PC-3 (cell line): ENCODE measurements around the gene TMEM14A.

ENCODE experiments used
- EZH2 ChIP-seq: fragments of 300-600 bp; sonication (generic); IDR thresholded peaks from one replicate; pipeline ENCODE4 v1.6.1; 2017; ENCODE audit warnings: antibody characterized with exemption, mild to moderate bottlenecking, low read length; ENCODE audit not compliant: unreplicated experiment
- EZH2phosphoT487 ChIP-seq: fragments of 300-600 bp; sonication (generic); IDR thresholded peaks from 2 replicates; pipeline ENCODE4 v1.6.1; 2018; ENCODE audit warnings: mild to moderate bottlenecking, antibody characterized with exemption, low read length, borderline replicate concordance
- TF ChIP-seq, protein P1 (sequence below): fragments of 300-600 bp; sonication (generic); conservative IDR thresholded peaks from 2 replicates; pipeline ENCODE4 v1.5.1; 2017; ENCODE audit warnings: antibody characterized with exemption, low read depth, mild to moderate bottlenecking, low read length

DNA sequence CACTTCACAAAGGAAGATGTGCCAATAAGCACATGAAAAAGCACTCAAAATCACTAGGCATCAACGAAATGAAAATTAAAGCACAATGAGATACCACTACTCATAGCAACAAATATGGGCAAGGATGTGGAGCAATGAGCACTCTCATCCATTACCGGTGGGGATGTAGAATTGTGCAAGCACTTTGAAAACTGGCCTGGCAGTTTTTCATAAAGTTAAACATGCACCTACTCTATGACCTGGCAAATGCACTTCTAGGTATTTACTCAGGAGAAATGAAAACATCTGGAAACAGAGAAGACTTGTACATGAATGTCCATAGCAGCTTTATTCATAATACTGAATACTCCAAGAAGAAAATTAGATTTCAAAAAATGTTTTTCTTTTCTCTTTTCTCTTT is 34.1 kb upstream of the TMEM14A start:
- TF ChIP-seq, protein P1, sequence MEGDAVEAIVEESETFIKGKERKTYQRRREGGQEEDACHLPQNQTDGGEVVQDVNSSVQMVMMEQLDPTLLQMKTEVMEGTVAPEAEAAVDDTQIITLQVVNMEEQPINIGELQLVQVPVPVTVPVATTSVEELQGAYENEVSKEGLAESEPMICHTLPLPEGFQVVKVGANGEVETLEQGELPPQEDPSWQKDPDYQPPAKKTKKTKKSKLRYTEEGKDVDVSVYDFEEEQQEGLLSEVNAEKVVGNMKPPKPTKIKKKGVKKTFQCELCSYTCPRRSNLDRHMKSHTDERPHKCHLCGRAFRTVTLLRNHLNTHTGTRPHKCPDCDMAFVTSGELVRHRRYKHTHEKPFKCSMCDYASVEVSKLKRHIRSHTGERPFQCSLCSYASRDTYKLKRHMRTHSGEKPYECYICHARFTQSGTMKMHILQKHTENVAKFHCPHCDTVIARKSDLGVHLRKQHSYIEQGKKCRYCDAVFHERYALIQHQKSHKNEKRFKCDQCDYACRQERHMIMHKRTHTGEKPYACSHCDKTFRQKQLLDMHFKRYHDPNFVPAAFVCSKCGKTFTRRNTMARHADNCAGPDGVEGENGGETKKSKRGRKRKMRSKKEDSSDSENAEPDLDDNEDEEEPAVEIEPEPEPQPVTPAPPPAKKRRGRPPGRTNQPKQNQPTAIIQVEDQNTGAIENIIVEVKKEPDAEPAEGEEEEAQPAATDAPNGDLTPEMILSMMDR: no peak
- no peak for TF ChIP-seq EZH2
- no peak for TF ChIP-seq EZH2phosphoT487
